K562 (cell line): ENCODE measurements around the gene CISD3. TPM values are rescaled to one million over a fixed set of nuclear protein-coding genes. Genes with fewer than 3 reads are reported as not detected.

Experiments
- ATAC-seq: fragments of 200-7000 bp; cut with Tn5 transposase; 3 replicates; pipeline ENCODE4 v1.9.1; 2020; ENCODE audit warnings: moderate library complexity
- BruUV-seq: library from RNA; stranded (reverse); fragments of 400-500 nt; replicated peaks from 2 replicates; lab custom pipeline; 2021; lab: Mats Ljungman, UMichigan
- CTCF ChIA-PET: fragments of 300-600 bp; formaldehyde crosslinking; extraction: SDS; loops from one replicate; lab custom pipeline; 2021; ENCODE audit warnings: low intra/inter-chr PET ratio; lab: Yijun Ruan, JAX
- POLR2A ChIA-PET: fragments of 300-600, 350-650 bp; sonication (Branson Sonifier 250); formaldehyde crosslinking; extraction: SDS; loops from one replicate; lab custom pipeline; 2021; ENCODE audit warnings: antibody characterized with exemption, inconsistent platforms; lab: Yijun Ruan, JAX
- DNase-seq, 4 experiments: peaks; one replicate each; pipeline versions ENCODE4 v3.0.0 to v3.0.0-alpha.2; 2011 to 2018; ENCODE audit warnings: low spot score in 3 of 4, mixed read lengths in 3 of 4; ENCODE audit errors: extremely low read depth in 1 of 4
- FAIRE-seq: peaks from 2 replicates; lab custom pipeline; 2011; peaks lifted over from hg19 to GRCh38; lab: Jason Lieb, UNC
- H2AFZ ChIP-seq: 2 replicates; pipeline ENCODE4 v1.6.0; 2011; ENCODE audit warnings: low read depth, low read length, control low read depth, inconsistent platforms
- H3K27ac ChIP-seq: fragments of 200-600 bp; 3 replicates; pipeline ENCODE4 v1.8.0; 2011; ENCODE audit warnings: low read depth, mild to moderate bottlenecking, control low read depth, inconsistent platforms, low read length, moderate library complexity, mixed read lengths; ENCODE audit errors: extremely low read depth
- H3K27me3 ChIP-seq, 2 experiments: fragments of 300-600 bp in 1 of 2; 2 replicates in 1 of 2; 3 replicates in 1 of 2; pipeline versions ENCODE4 v1.6.0 to v1.8.0; 2011; ENCODE audit warnings: inconsistent platforms in 2 of 2, low read length in 2 of 2, mild to moderate bottlenecking in 1 of 2, mixed read lengths in 1 of 2, moderate library complexity in 1 of 2; ENCODE audit not compliant: control insufficient read depth in 2 of 2, insufficient read depth in 2 of 2
- H3K36me3 ChIP-seq: fragments of 300-600 bp; 3 replicates; pipeline ENCODE4 v1.8.0; 2011; ENCODE audit warnings: mild to moderate bottlenecking, low read length, inconsistent platforms; ENCODE audit not compliant: control insufficient read depth, insufficient read depth
- H3K4me1 ChIP-seq, 2 experiments: fragments of 200-600 bp in 1 of 2; replicated peaks in 1 of 2; 2 replicates in 1 of 2; 3 replicates in 1 of 2; pipeline versions ENCODE4 v1.5.1 to v1.8.0; 2011; ENCODE audit warnings: inconsistent platforms in 2 of 2, low read length in 2 of 2, mild to moderate bottlenecking in 1 of 2, mixed read lengths in 1 of 2, moderate library complexity in 1 of 2; ENCODE audit not compliant: control insufficient read depth in 2 of 2, insufficient read depth in 2 of 2
- H3K4me2 ChIP-seq: 2 replicates; pipeline ENCODE4 v1.6.1; 2011; ENCODE audit warnings: low read length, control low read depth, inconsistent platforms, mixed read lengths; ENCODE audit not compliant: insufficient read depth
- H3K4me3 ChIP-seq: fragments of 200-600 bp; sonication (generic), shearing (Covaris generic); 2 replicates; pipeline ENCODE4 v1.5.1; 2016; ENCODE audit warnings: control low read depth, inconsistent platforms
- H3K79me2 ChIP-seq: fragments of 200-600 bp; 3 replicates; pipeline ENCODE4 v1.8.0; 2011; ENCODE audit warnings: low read length, inconsistent platforms; ENCODE audit not compliant: control insufficient read depth, insufficient read depth
- H3K9ac ChIP-seq, 2 experiments: 2 replicates each; pipeline versions ENCODE4 v1.6.0 to v1.6.1; 2011; ENCODE audit warnings: low read depth in 2 of 2, low read length in 2 of 2, control low read depth in 1 of 2, inconsistent platforms in 1 of 2, mild to moderate bottlenecking in 1 of 2, mixed read lengths in 1 of 2; ENCODE audit not compliant: insufficient read depth in 1 of 2
- H3K9me1 ChIP-seq: one replicate; pipeline ENCODE4 v1.6.0; 2011; ENCODE audit warnings: inconsistent platforms, mild to moderate bottlenecking, low read length, moderate library complexity; ENCODE audit not compliant: control insufficient read depth, insufficient read depth
- H3K9me3 ChIP-seq: replicated peaks from 2 replicates; pipeline ENCODE4 v1.5.1; 2011; ENCODE audit warnings: low read depth, low read length, inconsistent platforms; ENCODE audit not compliant: control insufficient read depth, insufficient read depth
- H4K20me1 ChIP-seq: replicated peaks from 2 replicates; pipeline ENCODE4 v1.6.1; 2011; ENCODE audit warnings: low read length, inconsistent platforms, mixed read lengths; ENCODE audit not compliant: control insufficient read depth, insufficient read depth
- GABPB1 ChIP-seq: sonication (generic); formaldehyde crosslinking; IDR thresholded peaks from 2 replicates; pipeline ENCODE4 v1.8.0; 2022; ENCODE audit warnings: mild to moderate bottlenecking, missing genetic modification reagents
- HDAC2 ChIP-seq: fragments of 450-650 bp; IDR thresholded peaks from 2 replicates; pipeline ENCODE4 v1.6.1; 2016; ENCODE audit warnings: mild to moderate bottlenecking
- MYNN ChIP-seq, 2 experiments: sonication (generic); formaldehyde crosslinking in 1 of 2; IDR thresholded peaks; 2 replicates each; pipeline versions ENCODE4 v1.5.0 to v1.6.1; 2016 to 2020; ENCODE audit warnings: antibody characterized with exemption in 1 of 2, missing genetic modification reagents in 1 of 2
- RBFOX2 ChIP-seq: fragments of 200-400 bp; formaldehyde crosslinking; IDR thresholded peaks from 2 replicates; pipeline ENCODE4 v1.6.1; 2017; ENCODE audit warnings: low read depth, mild to moderate bottlenecking, low read length, moderate library complexity
- RNF2 ChIP-seq: sonication (generic); IDR thresholded peaks from 2 replicates; pipeline ENCODE4 v1.6.1; 2016
- SPI1 ChIP-seq: IDR thresholded peaks from 2 replicates; pipeline ENCODE4 v1.6.1; 2011; ENCODE audit warnings: low read depth, low read length, control low read depth, borderline replicate concordance
- WHSC1 ChIP-seq: IDR thresholded peaks from one replicate; pipeline ENCODE4 v1.6.1; 2012; ENCODE audit warnings: low read length, control low read depth, inconsistent platforms
- WGBS: fragments of 100-300 bp; shearing (Covaris generic); methylation state at CpG from one replicate; pipeline ENCODE4 v1.1.6; 2016; ENCODE audit warnings: low coverage, mixed read lengths; ENCODE audit not compliant: insufficient coverage; ENCODE audit errors: missing lambda C conversion rate; 5-methylcytosine and 5-hydroxymethylcytosine counted together
- in situ Hi-C: fragments of 300-500 bp; cut with MboI; formaldehyde crosslinking; loops from 4 replicates; pipeline ENCODE4 v1.15.0; 2018; ENCODE audit warnings: inconsistent platforms, mixed read lengths
- intact Hi-C: fragments of 100-400 bp; cut with micrococcal nuclease; formaldehyde crosslinking; loops from 2 replicates; pipeline ENCODE4 v1.14.2; 2022
- polyA plus RNA-seq, 8 experiments: library from polyadenylated mRNA; depleted of rRNA in 4 of 8; stranded (reverse) in 5 of 8; unstranded in 3 of 8; fragments of >200 nt; fragmentation: Nextera tagmentation in 2 of 8; fragmentation: Illumina TruSeq in 1 of 8; extraction: Ambion mirVana in 2 of 8; extraction: Trizol in 1 of 8; gene quantifications; 2 replicates each; pipeline versions ENCODE4 v1.2.1 to v1.2.3, GENCODE V29; 2011 to 2014; ENCODE audit warnings: inconsistent platforms in 1 of 8, missing spikeins in 1 of 8
- total RNA-seq, 7 experiments: library from RNA; depleted of rRNA in 6 of 7; stranded (reverse); fragments of >200 nt in 6 of 7; fragmentation: Illumina TruSeq in 2 of 7; extraction: Trizol in 2 of 7; gene quantifications; 2 replicates each; pipeline versions ENCODE4 v1.2.1 to v1.2.3, GENCODE V29; 2011 to 2021; ENCODE audit warnings: low replicate concordance in 1 of 7
- TF ChIP-seq, protein P1 (sequence below), 2 experiments: fragments of 250-450 bp in 1 of 2; fragments of 450-650 bp in 1 of 2; sonication (Bioruptor Pico) in 1 of 2; IDR thresholded peaks; 2 replicates each; pipeline versions ENCODE4 v1.6.1 to v1.8.0; 2016 to 2021; ENCODE audit warnings: mild to moderate bottlenecking in 2 of 2, moderate library complexity in 2 of 2, missing compliant biosample characterization in 1 of 2, missing genetic modification characterization in 1 of 2
- TF ChIP-seq, protein P2 (sequence below): sonication (generic); formaldehyde crosslinking; IDR thresholded peaks from 2 replicates; pipeline ENCODE4 v1.8.0; 2022; ENCODE audit warnings: mild to moderate bottlenecking, missing genetic modification reagents

CISD3 gene
- total and polyA plus RNA-seq, 9 of the 15 experiments (the other 6 are each of a cell fraction or from before 2014, with no cell fraction given) = 5.0 to 60.7 (median 15.7) TPM

DNA sequence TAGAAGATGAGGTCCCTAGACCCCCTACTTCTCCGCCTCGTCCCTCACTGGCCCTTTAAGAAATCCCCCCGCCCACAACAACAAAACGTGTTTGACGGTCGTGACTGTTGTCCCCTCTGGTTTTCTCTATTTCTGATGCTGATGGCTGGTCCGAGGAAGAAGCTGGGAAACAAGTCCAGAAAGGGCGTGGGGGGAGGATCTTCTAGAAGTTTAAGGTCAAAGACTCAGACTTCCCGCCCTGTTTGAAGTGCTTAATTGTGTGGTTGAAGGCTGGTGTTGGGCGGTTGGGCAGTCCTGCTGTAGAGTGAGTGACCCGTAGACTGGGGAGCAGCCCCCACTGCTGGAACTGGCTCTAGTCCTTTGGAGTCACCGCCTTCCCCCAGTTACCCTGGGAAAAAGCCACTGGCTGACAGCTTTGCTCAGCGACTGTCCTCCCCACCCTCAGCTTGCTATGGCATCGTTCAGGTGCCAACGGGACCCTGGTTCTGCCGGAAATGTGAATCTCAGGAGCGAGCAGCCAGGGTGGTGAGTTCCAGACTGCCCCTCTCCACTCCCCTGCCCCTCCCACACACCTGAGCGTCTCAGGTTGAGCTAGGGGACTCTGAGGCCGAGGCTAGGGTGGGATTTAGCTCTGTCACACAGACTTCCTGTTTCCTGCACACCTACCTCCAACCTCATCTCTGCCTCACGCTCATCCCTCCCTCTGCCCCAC, 23.5 kb upstream of the CISD3 start:
- H3K27ac ChIP-seq = peak overlapping the region; percentile 72
- H3K4me2 ChIP-seq = peak overlapping the region; percentile 82
- ChIA-PET POLR2A (interaction anchor here (0.7 to 3.7 kb wide), 8 partner anchors 9 to 61 kb away, joined by 3 to 26 read pairs (median 4); no protein-coding TSS in a partner anchor), CTCF (no interaction called here)
- no peaks in the 10 kb centered on the region for H3K9me3 ChIP-seq
- FAIRE-seq (no peak), ATAC-seq (no peak), DNase-seq (peak in 2 of 4 experiments; percentile 37 to 57)
- in situ Hi-C loops = no loop called here
- H3K36me3 ChIP-seq = peaks cover 43% of the 10 kb centered on the region; the same call in 2 of the 3 replicates
- H3K4me1 ChIP-seq = peaks cover 33 to 78% of the 10 kb centered on the region in 2 experiments
- no peaks in the 10 kb centered on the region for H3K27me3 ChIP-seq
- H3K79me2 ChIP-seq = peaks cover 53% of the 10 kb centered on the region
- peak overlapping the region; percentile 14; the same call in 1 of the 2 replicates for H2AFZ ChIP-seq
- TF ChIP-seq RBFOX2 (peak; percentile 28), WHSC1 (no peak), RNF2 (no peak), SPI1 (peak; percentile 76), HDAC2 (0 out of 2 replicates have a peak, but pooled peaks have one; percentile 3), MYNN (IDR thresholded peaks at IDR 0.05) (no peak), MYNN (CRISPR knock-in tag; IDR thresholded peaks at IDR 0.05) (no peak), GABPB1 (peak; percentile 12; the same call in 1 of the 2 replicates)
- TF ChIP-seq, protein P1, sequence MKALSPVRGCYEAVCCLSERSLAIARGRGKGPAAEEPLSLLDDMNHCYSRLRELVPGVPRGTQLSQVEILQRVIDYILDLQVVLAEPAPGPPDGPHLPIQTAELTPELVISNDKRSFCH (CRISPR knock-in tag; IDR thresholded peaks at IDR 0.05) = no peak
- TF ChIP-seq, protein P1 (tag; IDR thresholded peaks at IDR 0.05) = no peak
- TF ChIP-seq, protein P2, sequence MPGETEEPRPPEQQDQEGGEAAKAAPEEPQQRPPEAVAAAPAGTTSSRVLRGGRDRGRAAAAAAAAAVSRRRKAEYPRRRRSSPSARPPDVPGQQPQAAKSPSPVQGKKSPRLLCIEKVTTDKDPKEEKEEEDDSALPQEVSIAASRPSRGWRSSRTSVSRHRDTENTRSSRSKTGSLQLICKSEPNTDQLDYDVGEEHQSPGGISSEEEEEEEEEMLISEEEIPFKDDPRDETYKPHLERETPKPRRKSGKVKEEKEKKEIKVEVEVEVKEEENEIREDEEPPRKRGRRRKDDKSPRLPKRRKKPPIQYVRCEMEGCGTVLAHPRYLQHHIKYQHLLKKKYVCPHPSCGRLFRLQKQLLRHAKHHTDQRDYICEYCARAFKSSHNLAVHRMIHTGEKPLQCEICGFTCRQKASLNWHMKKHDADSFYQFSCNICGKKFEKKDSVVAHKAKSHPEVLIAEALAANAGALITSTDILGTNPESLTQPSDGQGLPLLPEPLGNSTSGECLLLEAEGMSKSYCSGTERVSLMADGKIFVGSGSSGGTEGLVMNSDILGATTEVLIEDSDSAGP (CRISPR knock-in tag) = peak; percentile 79; the same call in 1 of the 2 replicates
- H3K9me1 ChIP-seq = peaks cover 4% of the 10 kb centered on the region
- peak overlapping the region; percentile 78 to 95 for H3K9ac ChIP-seq
- peak overlapping the region; percentile 86 for H3K4me3 ChIP-seq
- BruUV-seq = TSS peak; percentile 19
- 5% methylated on average over 20 of the region's 20 CpGs for WGBS
- H4K20me1 ChIP-seq = peaks cover 8% of the 10 kb centered on the region; the same call in 1 of the 2 replicates
- intact Hi-C loops = no loop called here
